ENCODE results near the gene GALNT13.

Gene GALNT13

DNA sequence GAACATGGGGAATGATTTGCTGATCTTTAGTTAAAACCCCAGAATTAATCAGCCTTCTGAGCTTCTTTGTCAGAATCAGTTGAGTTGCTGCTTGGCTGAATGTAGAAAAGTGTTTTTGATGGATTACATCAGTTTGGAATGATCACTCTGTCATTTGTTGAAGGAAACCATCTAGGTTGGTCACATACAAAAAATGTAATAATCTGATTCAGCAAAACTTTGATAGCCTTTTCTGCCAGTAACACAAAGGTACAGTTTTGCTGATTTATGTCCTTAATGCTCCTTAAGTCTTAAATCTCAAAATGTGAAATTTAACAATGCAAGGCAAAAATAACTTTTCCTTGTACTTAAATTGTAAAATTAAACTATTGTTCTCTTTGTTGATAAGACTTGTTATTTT lies 74.3 kb downstream of the GALNT13 start:
- no peak for DNase-seq

DNA sequence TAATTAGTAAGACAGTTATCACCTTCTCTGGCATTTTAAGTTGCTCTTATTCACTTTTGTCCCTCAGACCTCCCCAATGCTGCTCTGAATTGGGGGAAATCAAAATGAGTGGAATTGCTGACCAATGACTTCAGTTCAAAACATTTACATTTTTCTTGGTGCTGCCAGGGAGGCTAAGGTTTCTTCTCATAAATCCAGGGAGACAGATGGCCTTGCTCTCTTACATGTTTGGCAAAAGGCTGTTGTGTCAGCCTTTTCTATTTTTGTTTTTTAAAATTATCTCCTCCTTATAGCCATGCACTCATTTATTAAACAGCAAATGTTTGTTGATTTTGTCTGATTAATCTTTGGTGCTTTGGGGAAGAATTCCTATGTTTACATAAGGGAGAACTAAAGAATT lies 82.0 kb downstream of the GALNT13 start:
- DNase-seq, result no peak

DNA sequence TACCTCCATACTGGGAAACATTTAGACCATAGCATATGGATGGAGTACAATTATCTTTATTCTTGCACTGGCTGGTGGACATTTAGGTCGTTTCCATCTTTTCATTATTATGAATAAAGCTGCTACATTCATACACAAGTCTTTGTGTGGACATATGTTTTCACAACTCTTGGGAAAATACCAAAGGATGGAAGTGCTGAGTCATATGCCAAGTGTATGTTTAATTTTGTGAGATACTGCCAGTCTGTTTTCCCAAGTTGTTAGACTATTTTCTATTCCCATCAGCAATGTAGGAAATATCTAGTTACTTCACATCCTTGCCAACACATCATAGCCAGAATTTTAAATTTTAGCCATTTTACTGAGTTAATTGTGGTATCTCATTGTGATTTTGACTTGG lies 91.5 kb downstream of the GALNT13 start:
- no peak for DNase-seq

DNA sequence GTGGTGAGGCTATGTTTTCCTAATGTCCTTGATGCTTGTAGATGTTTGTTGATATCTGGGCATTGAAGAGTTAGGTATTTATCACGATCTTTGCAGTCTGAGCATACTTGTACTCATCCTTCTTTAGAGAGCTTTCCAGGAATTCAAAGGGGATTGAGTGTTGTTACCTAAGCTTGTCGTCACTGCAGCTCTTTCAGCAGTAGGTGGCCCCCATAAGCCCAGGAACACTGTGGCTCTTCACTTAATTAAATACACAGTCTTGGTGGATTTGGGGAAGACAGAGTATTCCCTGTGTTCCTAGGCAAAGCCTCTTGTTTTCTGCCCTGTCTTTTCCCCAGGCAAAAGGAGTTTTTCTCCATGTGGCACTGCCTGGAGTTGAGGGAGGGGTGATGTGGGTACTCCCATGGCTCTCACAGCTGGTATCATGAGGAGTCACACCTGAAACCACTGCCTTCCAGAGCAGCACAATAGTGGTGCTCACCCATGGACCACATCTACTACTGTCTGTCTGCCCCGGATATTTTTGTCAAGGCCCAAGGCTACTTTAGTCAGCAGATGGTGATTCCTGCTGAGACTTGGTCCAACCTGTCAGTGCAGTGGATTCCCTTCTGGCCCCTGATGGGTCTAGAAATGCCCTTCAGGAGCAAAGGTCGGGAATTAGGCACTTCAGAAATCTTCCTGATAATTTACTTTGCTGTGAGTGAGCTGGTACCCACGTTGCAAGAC lies 95.7 kb downstream of the GALNT13 start:
- no peak for DNase-seq

DNA sequence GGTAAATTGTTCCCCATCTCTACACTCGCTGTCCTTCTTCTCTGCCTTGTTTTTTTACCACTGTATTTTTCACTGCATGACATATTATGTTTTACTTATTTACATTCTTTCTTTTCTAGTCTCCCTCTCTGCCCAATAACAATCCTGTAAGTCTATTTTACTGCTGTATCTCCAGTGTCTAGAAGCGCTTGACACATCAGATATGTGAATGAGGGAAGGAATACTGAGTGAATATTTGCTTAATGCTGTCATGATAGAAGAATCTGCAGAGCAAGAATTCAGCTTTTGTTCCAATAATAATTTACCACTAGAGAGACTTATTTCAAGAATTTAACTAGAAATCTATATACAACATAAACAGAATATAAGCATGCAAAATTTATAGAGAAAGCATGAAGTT lies 99.5 kb downstream of the GALNT13 start:
- DNase-seq, result no peak

DNA sequence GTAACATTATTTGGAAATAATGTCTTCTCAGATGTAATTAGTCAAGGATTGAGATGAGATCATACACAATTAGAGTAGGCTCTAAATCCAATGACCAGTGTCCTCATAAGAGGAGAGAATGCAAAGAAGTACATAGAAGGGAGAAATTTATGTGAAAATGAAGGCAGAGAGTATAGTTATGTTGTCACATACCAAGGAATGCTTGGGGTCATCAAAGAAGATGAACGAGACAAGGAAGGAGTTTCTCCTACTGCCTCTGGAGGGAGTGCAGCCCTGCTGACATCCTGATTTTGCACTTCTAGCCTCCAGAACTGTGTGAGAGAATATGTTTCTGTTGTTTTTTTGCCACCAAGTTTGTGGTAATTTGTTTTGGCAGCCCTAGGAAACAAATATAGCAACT lies 100.1 kb downstream of the GALNT13 start:
- no peak for DNase-seq

DNA sequence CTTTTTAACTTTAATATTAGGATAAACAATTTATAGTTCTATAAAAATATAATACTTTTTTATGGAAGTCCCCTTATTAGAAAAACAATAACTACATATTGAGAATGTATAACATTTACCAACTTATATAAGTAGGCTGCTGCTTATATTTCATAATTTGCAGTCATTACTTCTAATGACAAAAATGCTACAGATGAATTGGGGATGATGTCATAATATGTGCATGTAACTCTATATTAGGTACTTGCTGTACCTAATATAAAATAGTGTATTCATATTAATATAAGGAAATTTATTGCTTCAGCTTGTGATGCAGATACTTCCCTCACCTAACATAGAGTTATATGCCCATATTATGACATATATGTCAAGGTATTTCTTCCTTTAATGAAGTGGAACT lies 100.7 kb downstream of the GALNT13 start:
- no peak for DNase-seq

DNA sequence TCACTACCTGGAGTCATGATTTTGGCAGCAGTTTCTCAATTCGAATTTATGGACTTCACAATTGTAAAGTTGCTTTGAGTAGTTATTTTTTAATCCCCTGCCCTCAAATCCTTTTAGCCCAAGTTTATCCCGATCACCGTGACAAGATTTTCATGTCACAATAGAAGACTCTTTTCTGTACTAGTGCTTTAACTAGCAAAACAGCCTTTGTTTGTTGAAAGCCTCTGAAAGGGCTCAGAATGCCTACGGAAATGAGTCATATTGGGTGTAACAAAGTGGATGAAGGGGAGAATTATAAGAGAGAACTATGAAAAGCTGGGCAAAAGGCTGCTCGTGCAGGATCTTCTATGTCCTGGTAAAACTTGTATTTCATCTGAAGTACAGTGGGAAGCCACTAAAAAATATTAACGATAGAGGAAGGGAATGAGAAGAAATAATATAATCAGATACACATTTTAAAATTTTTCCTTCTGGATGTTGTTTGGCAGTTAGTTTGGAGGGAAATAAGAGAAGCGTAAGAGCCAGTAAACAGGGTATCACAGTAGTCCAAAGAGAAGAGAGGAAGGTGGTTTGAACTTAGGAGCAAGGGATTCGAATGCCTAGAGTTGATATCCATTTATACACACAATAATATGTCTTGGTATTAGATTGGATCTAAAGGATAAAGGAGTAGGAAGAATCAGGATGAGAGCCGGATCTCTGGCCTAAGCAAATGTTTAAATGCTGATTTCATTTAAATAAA lies 114.9 kb downstream of the GALNT13 start:
- DNase-seq, result no peak

DNA sequence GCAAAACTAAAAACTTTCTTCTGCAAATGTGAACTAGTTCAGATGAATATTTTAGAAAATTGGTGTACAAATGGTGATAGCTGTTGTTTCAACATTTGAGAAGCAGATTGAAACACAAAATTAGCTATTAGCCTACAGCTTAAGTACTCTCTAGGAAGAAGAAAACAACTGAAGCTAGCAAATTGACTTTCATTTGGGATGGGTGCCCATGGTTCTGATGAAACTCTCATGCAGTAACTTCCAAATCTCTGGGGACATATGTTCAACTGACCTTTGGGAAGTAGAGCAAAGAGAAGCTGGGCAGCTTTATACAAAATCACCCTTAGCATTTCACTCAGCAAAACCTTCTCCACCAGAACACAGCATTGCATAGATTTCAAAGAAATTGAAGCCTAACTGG lies 119.0 kb downstream of the GALNT13 start:
- no peak for DNase-seq

DNA sequence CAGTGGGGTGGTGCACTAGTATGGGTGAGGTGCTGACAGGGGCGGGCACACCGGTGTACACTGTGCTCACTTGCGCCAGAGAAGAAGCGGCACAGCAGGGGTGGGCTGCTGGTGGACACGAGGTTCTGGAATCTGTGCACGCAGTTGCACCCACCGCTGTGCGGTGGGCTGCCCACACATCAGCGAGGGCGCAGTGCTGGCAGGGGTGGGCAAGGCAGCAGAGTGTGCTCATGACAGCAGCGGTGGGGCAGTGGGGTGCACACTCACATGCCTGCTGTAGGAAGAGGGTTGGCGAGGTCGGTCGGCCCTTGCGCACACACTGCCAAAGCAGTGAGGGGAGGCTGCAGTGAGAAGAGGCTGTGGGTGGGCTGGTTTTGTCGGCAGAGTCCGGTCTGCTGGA lies 141.8 kb downstream of the GALNT13 start:
- DNase-seq, result no peak

DNA sequence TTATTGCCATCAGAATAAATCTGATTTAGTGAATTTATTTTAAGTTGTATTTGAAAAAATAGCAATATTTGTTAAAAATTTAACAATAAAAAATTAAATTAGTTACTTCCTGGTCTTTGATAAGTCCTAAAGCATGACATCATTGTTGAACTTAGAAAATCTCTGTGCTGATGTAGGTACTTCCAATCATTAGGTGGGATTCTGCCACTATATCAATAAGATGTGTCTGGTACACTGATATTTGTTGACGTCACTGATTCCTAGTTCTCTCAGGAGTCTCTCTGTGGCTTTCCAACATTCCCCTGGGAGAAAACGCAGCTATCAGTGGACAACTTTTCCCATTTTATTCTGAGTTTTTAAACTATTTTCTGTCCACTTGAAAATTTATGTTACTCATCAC lies 143.5 kb downstream of the GALNT13 start:
- no peak for DNase-seq

DNA sequence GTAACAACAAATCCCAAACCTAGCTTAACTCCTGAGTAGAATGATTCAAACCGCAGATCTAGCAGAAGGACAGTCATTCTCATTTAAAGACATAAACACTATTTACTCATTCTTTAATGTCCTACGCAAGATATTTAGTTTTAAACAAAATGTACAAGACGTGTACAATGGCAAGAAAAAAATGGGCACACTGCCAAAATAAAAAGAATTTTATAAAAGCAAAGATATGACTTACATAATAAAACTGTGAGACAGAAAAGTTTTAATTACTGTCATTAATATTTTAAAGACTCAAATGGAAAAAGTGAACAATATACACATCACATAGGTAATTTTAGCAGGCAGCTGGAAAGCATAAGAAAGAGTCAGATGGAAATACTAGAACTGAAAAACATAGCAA lies 157.8 kb downstream of the GALNT13 start:
- no peak for DNase-seq

DNA sequence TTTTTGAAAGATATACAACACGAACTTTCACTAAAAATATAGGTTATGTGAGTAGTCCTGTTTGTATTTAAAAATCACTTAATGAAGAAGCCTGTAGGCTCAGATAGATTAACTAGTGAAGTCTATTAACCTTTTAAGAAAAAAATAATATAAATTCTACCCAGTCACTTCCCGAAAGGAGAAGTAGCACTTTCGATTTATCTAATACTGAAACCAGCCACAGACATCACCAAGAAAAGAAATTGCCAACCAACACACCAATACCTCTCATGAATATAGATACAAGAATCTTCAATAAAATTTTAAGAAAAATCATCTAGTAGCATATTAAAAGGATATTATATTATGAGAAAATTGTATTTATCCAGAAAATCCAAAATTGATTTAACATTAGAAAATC lies 160.5 kb downstream of the GALNT13 start:
- DNase-seq, result no peak

DNA sequence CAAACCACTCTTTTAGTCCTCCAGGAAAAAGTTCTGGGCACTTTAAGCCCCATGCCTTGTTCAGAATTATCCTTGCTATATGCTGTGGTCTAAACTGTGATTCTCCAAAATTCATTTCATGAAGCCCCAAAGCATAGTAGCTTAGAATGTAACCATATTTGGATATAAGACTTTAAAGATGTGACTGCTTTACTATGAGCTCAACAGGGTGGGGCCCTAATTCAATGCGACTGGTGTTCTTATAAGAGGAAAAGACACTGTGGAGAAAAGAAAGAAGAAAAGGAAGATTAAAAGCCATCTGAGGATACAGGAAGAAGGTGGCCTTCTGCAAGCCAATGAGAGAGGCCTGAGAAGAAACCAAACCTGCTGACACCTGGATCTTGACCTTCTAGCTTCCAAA lies 174.8 kb downstream of the GALNT13 start:
- no peak for DNase-seq

DNA sequence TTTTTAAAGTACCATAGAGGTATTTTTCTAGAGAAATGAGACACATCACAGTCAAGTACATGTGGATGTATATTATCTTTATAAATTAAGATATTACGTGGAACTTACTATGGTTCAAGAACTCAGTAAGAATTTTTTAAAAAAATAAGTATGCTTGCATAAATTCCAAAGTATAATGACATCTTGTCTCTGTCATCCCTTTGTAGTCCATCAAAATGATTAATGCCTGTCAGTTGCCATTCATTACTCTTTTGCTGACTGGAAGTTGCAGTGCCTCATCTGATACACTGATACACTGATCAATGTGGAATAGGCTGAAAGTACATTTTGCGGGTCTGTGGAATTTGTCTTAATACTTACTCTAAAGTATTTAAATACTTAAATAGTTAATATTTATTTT lies 177.2 kb downstream of the GALNT13 start:
- DNase-seq, result no peak

DNA sequence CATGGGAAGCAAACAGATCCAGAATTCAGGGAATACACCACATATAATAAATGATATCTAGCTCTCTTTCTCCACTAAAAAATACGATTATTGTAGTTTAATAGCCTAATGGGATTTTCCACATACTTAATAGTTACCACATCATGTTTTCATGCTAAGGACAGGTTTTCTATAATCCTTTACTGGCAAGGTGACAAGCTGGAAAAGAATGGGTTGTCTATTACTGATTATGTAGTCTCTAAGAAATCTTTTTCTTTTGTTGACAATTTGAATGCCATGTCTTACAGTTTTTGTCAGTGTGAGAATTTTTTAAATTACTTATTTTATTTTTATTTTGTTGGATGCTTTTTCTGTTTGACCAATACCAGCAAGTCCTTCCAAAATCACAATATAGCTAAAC lies 177.8 kb downstream of the GALNT13 start:
- no peak for DNase-seq

DNA sequence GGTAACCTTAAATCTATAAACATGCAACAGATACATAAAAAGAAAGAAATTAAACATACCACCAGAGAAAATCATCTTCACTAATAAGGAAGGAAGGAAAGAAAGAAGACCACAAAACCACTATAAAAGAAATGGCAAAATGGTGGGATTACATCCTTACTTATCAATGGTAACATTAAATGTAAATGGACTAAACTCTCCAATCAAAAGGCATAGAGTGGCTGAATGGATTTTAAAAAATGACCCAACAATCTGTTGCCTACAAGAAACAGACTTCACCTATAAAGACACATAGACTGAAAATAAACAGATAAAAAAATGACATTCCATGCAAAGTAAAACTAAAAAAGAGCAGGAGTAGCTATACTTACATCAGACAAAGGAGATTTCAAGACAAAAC lies 195.4 kb downstream of the GALNT13 start:
- no peak for DNase-seq

DNA sequence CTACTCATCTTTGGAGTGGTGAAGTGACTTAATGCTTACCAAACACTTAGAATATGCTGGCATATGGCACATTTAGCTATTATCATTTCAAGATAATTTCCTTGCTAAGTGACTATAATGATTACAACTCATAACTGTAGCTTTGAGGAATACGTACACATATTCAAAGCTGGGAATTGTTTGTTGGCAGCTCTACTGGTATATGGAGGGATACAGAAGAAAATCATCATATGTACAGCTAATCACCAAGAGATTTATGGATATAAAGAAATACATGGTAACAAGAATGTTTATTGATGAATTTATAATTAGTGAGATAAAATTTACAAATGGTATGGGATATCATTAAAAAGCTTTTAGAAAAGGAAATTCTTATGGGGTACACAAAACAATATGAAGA lies 207.2 kb downstream of the GALNT13 start:
- no peak for DNase-seq

DNA sequence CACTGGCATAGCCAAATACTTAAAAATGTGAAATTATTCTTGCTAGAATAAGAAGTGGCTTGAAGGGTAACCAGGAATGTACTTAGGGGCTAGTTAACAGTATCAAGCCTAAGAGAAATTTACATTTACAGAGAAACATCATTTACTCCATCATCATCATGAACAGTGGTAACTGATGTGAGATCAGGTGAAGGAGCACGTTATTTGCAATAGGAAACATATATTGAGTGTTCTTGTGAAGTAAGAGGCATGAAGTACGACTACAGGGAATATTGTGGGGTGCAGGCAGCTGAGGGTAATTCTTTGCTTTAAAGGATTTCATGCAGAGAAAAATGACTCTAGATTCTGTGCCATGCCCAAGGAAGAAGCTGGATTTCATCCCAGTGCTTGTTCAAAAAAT lies 220.8 kb downstream of the GALNT13 start:
- no peak for DNase-seq

DNA sequence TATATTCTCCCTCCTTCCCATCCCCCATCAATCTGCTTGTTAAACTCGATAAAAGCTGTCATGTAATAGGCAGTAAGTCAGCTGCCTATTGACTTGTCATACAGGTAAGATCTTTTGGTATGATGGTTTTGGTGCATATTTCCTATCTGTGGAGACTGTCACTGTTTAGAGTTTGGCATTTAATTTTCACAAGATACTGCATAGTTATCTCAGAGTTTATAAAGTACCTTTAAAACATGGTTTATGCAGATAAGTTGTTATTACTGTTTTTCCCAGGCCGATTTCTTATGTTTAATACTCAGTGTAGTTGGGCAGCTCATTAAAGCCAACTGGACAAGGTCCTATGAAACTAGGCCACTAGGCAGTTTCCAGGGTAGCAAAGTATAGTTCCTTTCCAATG lies 222.1 kb downstream of the GALNT13 start:
- no peak for DNase-seq

DNA sequence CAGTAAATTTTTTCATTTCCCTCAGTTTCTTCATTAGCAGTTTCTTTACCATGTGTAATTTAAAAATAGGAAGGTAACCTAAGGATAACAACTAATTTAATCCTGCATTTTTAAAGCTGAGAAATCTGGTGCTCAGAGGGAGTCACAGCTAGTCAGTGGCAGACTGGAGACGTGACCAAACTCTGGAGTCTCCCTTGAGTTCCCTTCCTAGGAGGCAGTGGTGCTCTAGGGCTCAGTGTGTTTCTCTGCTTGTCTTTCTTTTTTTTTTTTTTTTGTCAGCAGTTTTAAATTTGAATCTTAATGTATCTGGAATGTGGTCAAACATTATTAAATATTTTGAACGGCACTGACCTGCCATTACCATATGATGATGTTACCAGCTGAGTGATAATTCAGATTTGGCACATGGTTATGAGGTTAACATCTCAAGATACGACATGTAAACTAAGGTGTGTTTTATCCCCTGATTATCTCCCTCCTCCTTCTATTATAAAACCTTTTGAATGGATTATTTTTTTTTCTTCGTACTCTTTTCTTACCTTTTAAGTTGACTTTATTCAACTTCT lies 226.2 kb downstream of the GALNT13 start:
- DNase-seq, result no peak

DNA sequence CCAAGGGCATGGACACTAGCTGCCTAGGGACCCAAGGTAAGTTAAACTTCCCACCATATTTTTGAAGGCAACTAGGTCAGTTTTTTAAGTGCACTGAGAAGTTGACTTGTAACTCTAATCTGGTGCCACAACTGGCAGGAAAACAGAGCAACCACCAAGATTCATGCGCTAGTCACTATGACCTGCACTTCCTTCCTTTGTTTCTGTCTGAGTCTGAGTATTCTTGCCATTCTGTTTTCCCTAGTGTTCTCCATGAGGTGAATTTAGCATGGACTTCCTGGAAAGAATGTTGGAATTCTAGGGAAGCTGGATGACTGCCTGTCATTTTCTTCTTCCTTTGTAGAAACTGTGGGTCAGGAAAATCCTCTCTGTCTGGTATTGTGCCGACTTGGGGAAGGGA lies 249.0 kb downstream of the GALNT13 start:
- no peak for DNase-seq

DNA sequence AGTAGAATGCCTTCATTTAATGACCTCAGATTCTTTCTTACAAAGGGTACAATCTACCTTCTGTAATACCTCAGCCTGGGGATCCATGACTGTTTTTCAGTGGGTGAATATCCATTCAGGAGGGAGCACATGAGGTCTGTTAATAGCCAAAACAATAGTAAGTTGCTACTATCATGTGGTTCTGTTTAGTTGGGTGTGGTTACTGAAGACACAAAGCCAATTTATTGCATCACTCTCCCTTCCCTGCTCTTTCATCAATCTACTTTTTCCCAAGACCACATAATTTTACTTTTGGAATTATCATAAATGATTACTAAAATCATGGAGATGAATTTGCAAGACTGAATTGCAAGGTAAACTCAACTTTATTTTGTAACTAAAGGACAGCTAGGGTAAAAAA lies 254.2 kb downstream of the GALNT13 start:
- DNase-seq, result no peak

DNA sequence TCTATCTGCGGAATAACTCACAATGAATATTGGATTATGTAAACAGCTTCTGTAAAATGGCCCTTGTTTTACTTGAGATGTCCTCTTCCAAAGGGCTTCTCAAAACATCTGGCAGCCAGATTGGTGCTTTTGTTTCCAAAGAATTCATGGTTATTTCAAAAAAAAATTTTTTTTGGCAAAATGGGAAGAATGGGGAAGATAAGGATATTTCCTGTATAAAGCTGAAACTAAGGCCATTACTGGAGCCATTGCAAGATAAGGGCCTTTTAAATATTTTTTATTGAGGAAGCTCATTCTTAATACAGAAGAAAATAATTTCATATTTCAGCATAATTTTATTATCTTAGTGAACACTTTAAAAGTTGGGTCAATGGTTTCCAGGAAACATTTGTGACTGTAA lies 259.1 kb downstream of the GALNT13 start:
- DNase-seq, result no peak

DNA sequence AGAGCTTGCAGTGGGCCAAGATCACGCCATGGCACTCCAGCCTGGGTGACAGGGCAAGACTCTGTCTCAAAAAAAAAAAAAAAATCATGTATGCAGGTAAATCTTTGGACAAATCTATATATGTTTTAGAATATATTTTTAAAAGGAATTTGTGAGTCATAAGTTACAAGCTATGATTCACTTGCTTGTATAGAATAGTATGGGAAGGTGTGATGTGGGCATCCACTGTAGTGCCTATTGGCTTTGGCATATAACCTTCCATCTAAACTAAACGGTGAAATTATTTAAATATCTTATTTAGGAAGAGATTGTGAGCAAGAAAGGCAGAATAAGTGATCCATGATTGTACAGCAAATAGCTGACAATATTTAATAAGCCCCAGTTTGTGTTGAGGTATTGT lies 261.1 kb downstream of the GALNT13 start:
- no peak for DNase-seq

Measured in NCI-H1694 (cell line).